GM19025 (cell line): ENCODE results near the gene AP2B1.

Experiments used
- ATAC-seq: cut with Tn5 transposase; IDR thresholded peaks from one replicate; pipeline ENCODE4 v1.9.1; 2021; ENCODE audit warnings: mild to moderate bottlenecking, low read depth, moderate library complexity; ENCODE audit not compliant: unreplicated experiment

Gene AP2B1

GRCh38 chr17:35765086-35765710 lies 178.1 kb downstream of the AP2B1 start:
- ATAC-seq: no peak

DNA sequence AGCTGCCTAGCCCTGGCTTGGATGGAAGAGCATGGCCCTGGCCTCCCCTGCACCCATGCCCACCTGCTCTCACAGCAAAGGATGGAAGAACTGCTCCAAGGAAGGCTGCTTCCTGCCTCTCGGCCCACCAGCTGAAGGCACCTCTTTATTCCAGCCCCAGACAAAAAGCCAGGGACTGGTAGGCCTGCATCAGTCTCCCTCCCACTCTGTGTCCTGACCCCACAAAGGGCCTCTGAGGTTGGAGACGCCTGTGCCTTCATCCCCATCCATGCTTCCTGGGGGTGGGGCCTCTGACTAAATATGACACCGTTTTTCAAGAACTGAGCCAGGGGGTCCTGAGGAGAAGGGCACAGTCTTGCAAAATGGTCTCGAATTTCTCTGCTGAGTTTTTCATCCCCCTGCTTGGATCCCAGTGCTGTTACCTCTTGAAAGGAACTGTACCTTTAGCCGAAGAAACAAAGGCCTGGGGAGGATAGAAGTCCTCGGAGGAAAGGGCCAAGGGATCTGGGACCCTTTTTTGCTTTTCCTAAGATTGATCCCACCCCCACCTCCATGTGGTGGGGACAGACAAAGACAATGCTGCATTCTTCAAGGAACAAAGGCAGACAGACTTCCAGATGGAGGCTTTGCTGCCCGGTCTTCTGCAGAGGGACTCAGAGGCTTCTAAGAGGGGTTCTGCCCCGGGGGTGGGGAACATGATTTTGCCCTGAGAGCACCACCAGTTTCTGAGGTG lies 178.8 kb downstream of the AP2B1 start:
- ATAC-seq: no peak

GRCh38 chr17:35766489-35766877 lies 179.4 kb downstream of the AP2B1 start:
- ATAC-seq: no peak

DNA sequence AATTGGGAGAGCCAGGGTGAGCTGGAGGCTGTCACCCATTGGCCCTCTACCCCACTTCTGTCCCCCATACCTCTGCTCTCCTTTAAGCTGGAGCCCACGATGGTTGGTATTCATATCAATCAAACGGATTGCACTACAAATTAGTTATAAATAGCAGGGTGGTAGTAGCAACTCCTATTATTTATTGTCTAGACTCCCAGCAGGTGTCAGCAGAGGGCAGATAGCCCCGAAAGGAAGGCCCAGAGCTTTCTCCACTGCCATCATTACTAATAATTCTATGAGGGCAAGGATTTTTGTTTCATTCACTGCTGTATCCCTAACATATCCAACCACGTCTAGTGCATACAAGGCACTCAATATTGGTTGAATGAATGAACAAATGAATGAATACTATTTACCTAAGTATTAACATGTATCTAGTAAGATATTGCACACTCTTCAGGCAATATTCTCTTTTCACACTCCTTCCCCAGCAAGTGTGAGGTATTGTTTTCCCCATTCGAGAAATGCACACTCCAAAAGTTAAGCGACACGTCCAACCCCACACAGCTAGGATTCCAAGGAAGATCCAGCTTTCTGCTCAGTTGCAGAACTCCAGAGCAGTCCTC lies 179.9 kb downstream of the AP2B1 start:
- ATAC-seq: no peak

DNA sequence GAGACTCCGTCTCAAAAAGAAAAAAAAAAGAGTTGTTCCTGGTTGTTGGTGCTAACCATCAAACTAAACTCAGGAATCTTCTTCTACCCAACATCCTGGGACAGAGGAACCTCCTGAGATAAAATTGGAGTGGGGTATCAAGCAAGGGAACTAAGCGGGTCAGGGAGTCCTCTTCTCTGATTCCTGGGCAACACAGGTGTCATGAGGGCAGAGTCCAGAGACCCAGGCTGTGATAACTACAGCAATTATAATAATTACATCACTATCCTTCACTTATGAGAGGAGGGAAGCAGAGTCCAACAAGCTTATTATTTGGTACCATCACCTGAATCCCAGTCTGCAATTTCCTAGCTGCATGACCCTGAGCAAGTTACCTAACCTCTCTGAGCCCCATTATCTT lies 181.7 kb downstream of the AP2B1 start:
- no peak for ATAC-seq

DNA sequence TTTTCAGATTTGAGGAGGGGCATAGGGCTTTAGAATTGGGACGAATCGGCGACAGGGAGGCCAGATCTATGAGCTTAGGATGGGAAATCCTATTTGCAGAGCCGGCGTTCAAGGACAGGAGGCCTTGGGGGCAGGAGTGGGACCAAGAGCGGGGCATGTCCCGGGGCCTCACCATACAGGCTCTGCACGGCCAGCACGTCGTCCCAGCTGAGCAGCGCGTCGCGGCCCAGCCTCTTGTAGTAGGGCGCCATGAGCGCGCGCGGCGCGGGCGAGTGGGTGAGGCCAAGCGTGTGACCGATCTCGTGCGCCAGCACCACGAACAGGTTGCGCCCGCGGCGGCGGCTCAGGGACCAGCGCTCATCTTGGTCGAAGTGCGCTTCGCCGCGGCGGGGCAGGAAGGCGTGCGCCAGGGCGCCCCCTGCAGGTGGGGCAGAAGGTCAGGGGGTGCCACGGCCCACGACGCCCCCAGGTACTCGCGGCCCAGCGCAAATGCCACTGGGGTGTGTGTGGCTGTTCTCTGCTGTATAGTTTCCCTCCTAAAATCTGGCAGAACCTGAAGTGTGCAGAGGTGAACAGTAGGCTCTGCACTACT lies 182.9 kb downstream of the AP2B1 start:
- no peak for ATAC-seq

- no peak for ATAC-seq
These were observed 186.0 kb downstream of the AP2B1 start for GRCh38 chr17:35773129-35773528.

DNA sequence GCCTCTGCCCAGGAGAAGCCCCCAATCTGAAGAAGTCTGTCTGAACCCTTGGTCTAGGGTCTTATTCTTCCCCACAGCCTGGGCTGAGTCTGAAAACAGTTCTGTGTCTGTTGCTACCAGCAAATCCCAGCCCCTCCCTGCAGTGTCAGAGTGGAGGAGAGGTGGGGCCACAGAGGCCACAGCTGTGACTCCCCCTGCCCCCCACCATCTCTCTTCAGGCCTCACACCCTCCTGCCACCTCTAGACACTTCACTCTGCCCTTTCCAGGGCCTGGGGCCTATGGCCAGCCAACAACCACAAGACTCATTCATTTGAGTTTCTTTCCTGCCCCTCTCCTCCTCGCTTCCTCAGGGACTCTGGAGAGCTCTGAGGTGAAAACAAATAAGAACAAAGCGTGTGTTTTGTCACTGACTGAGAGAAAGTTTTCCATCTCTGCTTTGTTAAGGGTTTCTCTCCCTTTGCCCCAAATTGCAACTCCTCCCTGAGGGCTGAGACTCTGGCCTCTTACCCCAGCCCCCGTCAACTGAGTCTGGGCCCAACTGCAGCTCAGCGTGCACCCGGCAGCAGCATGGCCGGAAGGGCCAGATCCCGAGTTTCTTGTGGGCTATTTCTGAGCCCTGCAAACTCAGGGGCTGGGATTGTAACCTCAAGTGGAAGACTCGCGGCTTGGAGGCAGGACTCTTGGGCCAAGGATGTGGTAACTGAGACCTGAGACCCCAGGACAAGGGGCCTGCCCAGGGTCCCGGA lies 186.7 kb downstream of the AP2B1 start:
- ATAC-seq: no peak

- ATAC-seq: no peak
These were observed 187.4 kb downstream of the AP2B1 start for GRCh38 chr17:35774499-35774898.

DNA sequence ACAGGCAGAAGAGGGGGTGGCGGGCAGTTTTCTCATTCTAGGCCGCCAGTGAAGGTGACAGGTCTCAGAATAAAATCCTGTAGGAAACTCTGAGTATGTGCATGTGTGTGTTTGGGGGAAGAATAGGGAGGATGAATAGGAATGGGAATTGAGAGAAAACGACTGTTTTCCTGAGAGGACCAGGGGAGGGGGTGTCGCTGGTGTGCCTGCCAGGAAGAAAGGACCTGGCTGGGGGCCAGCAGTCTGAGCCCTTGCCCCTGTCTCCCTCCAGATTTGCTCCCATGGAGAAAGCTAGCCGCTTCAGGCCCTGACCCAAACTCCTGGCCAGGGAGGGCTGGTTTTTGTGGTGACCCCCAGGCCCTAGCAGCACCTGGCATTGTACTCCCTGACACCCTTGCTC lies 187.9 kb downstream of the AP2B1 start:
- no peak for ATAC-seq

- ATAC-seq: no peak
These were observed 188.5 kb downstream of the AP2B1 start for GRCh38 chr17:35775583-35775982.
